Adrenal gland (tissue), 5 donors: ENCODE data around the gene FCHSD2.
"Not testable (repeated sequence)": the region's sequence is repeated elsewhere in the genome, so short reads cannot be mapped to it uniquely, and the experiment has no call there.

Experiments used
- POLR2A ChIP-seq, 2 donors: fragments of 450-650 bp; IDR thresholded peaks; one replicate each; pipeline ENCODE4 v1.6.1; 2017; ENCODE audit warnings: antibody characterized with exemption in 2 of 2, mild to moderate bottlenecking in 2 of 2, moderate library complexity in 1 of 2
- TF ChIP-seq, protein P1 (sequence below), 6 experiments: fragments of 450-650 bp in 4 of 6; fragments of 200-600 bp in 2 of 6; sonication (generic) in 1 of 6; IDR thresholded peaks; 1 replicate in 5 of 6; 2 replicates in 1 of 6; pipeline versions ENCODE4 v1.5.1 to v1.8.0; 2016 to 2021; ENCODE audit warnings: antibody characterized with exemption in 6 of 6, mild to moderate bottlenecking in 2 of 6, moderate library complexity in 1 of 6
- donor health status: DM: no; HTN: no; CAD: no.

DNA sequence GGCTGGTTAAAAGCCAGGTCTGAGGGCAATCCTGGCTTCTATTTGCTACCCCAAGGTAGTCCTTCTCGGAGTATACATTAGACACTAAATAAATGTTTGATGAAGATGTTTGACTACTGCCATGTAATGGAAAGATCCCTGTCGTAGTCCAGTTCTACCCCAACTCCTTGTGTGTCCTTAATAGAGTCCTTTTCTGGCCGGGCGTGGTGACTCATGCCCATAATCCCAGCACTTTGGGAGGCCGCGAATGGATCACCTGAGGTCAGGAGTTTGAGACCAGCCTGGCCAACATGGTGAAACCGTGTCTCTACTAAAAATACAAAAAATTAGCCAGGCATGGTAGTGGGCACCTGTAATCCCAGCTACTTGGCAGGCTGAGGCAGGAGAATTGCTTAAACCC is 350.9 kb downstream of the FCHSD2 start:
- TF ChIP-seq, protein P1, sequence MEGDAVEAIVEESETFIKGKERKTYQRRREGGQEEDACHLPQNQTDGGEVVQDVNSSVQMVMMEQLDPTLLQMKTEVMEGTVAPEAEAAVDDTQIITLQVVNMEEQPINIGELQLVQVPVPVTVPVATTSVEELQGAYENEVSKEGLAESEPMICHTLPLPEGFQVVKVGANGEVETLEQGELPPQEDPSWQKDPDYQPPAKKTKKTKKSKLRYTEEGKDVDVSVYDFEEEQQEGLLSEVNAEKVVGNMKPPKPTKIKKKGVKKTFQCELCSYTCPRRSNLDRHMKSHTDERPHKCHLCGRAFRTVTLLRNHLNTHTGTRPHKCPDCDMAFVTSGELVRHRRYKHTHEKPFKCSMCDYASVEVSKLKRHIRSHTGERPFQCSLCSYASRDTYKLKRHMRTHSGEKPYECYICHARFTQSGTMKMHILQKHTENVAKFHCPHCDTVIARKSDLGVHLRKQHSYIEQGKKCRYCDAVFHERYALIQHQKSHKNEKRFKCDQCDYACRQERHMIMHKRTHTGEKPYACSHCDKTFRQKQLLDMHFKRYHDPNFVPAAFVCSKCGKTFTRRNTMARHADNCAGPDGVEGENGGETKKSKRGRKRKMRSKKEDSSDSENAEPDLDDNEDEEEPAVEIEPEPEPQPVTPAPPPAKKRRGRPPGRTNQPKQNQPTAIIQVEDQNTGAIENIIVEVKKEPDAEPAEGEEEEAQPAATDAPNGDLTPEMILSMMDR (IDR thresholded peaks at IDR 0.05) = not testable (repeated sequence)
- TF ChIP-seq POLR2A (IDR thresholded peaks at IDR 0.05) = not testable (repeated sequence)
